ENCODE measurements around the gene KPNA2.
A peak's percentile ranks its signal among the peaks of the same experiment; 100 is the strongest.
"Not testable (repeated sequence)": the region's sequence is repeated elsewhere in the genome, so short reads cannot be mapped to it uniquely, and the experiment has no call there.

KPNA2 gene

GRCh38 chr17:68061512-68062313, 26.2 kb downstream of the KPNA2 start:
- no peak for DNase-seq

GRCh38 chr17:68065366-68065765, 29.8 kb downstream of the KPNA2 start:
- not testable (repeated sequence) for DNase-seq

- peak; percentile 56 for DNase-seq
Observed at GRCh38 chr17:68068512-68068911, 33.0 kb downstream of the KPNA2 start.

- not testable (repeated sequence) for DNase-seq
Observed at GRCh38 chr17:68070582-68071444, 35.3 kb downstream of the KPNA2 start.

GRCh38 chr17:68074279-68074678, 38.7 kb downstream of the KPNA2 start:
- DNase-seq: no peak

GRCh38 chr17:68075953-68076607, 40.5 kb downstream of the KPNA2 start:
- not testable (repeated sequence) for DNase-seq

- DNase-seq: not testable (repeated sequence)
Observed at GRCh38 chr17:68077498-68077897, 42.0 kb downstream of the KPNA2 start.

GRCh38 chr17:68080411-68081150, 45.0 kb downstream of the KPNA2 start:
- DNase-seq: no peak

GRCh38 chr17:68081305-68082265, 46.0 kb downstream of the KPNA2 start:
- DNase-seq: not testable (repeated sequence)

GRCh38 chr17:68085771-68086381, 50.3 kb downstream of the KPNA2 start:
- no peak for DNase-seq

- DNase-seq: not testable (repeated sequence)
Observed at GRCh38 chr17:68086666-68087065, 51.1 kb downstream of the KPNA2 start.

- not testable (repeated sequence) for DNase-seq
Observed at GRCh38 chr17:68087131-68087623, 51.6 kb downstream of the KPNA2 start.

- no peak for DNase-seq
Observed at GRCh38 chr17:68087851-68088250, 52.3 kb downstream of the KPNA2 start.

GRCh38 chr17:68089881-68090280, 54.3 kb downstream of the KPNA2 start:
- DNase-seq: no peak

GRCh38 chr17:68094481-68095078, 59.0 kb downstream of the KPNA2 start:
- DNase-seq: no peak

GRCh38 chr17:68095205-68095811, 59.8 kb downstream of the KPNA2 start:
- DNase-seq: no peak

- DNase-seq: no peak
Observed at GRCh38 chr17:68096111-68096510, 60.6 kb downstream of the KPNA2 start.
